ENCODE results near the gene IQSEC1.

The IQSEC1 gene

GRCh38 chr3:12954180-12954579 is 119.0 kb downstream of the IQSEC1 start:
- DNase-seq (ENCODE audit: low read depth), result no peak

GRCh38 chr3:12953201-12953995 is 119.8 kb downstream of the IQSEC1 start:
- no peak for DNase-seq (ENCODE audit: low read depth)

GRCh38 chr3:12952343-12953200 is 120.7 kb downstream of the IQSEC1 start:
- no peak for DNase-seq (ENCODE audit: low read depth)

GRCh38 chr3:12948891-12949711 is 124.1 kb downstream of the IQSEC1 start:
- DNase-seq (ENCODE audit: low read depth), result peak; percentile 35

GRCh38 chr3:12948371-12948770 is 124.9 kb downstream of the IQSEC1 start:
- no peak for DNase-seq (ENCODE audit: low read depth)

GRCh38 chr3:12947504-12948369 is 125.5 kb downstream of the IQSEC1 start:
- DNase-seq (ENCODE audit: low read depth), result no peak

- no peak for DNase-seq (ENCODE audit: low read depth)
Observed at GRCh38 chr3:12946649-12947316, 126.4 kb downstream of the IQSEC1 start.

GRCh38 chr3:12946251-12946648 is 127.0 kb downstream of the IQSEC1 start:
- no peak for DNase-seq (ENCODE audit: low read depth)

- no peak for DNase-seq (ENCODE audit: low read depth)
Observed at GRCh38 chr3:12944849-12945248, 128.4 kb downstream of the IQSEC1 start.

GRCh38 chr3:12944413-12944812 is 128.8 kb downstream of the IQSEC1 start:
- DNase-seq (ENCODE audit: low read depth), result no peak

- DNase-seq (ENCODE audit: low read depth), result no peak
Observed at GRCh38 chr3:12943124-12944021, 129.9 kb downstream of the IQSEC1 start.

- DNase-seq (ENCODE audit: low read depth), result no peak
Observed at GRCh38 chr3:12941495-12942023, 131.7 kb downstream of the IQSEC1 start.

- no peak for DNase-seq (ENCODE audit: low read depth)
Observed at GRCh38 chr3:12940854-12941253, 132.4 kb downstream of the IQSEC1 start.

GRCh38 chr3:12939137-12939536 is 134.1 kb downstream of the IQSEC1 start:
- DNase-seq (ENCODE audit: low read depth), result no peak

GRCh38 chr3:12938258-12938711 is 134.9 kb downstream of the IQSEC1 start:
- DNase-seq (ENCODE audit: low read depth), result no peak

- DNase-seq (ENCODE audit: low read depth), result no peak
Observed at GRCh38 chr3:12935861-12936830, 137.1 kb downstream of the IQSEC1 start.

- no peak for DNase-seq (ENCODE audit: low read depth)
Observed at GRCh38 chr3:12935023-12935860, 138.0 kb downstream of the IQSEC1 start.

Data from activated T-cell treated with anti-CD3 and anti-CD28 coated beads for 24 hours (primary cell).